KOPT-K1 (cell line): ENCODE measurements around the gene APMAP.

Experiments used
- H3K27ac ChIP-seq: fragments of 200-600 bp; sonication (generic); 2 replicates; pipeline ENCODE4 v1.5.1; 2016; ENCODE audit warnings: antibody characterized with exemption, mild to moderate bottlenecking, low read depth, low read length; ENCODE audit not compliant: poor library complexity, severe bottlenecking
- H3K36me3 ChIP-seq: fragments of 200-600 bp; sonication (generic); 2 replicates; pipeline ENCODE4 v1.5.1; 2017; ENCODE audit warnings: antibody characterized with exemption, mild to moderate bottlenecking, low read length, moderate library complexity; ENCODE audit not compliant: insufficient read depth
- H3K9me3 ChIP-seq: fragments of 200-600 bp; sonication (generic); 2 replicates; pipeline ENCODE4 v1.5.1; 2017; ENCODE audit warnings: antibody characterized with exemption, low read length, mild to moderate bottlenecking; ENCODE audit not compliant: insufficient read depth, poor library complexity, severe bottlenecking

The APMAP gene

DNA sequence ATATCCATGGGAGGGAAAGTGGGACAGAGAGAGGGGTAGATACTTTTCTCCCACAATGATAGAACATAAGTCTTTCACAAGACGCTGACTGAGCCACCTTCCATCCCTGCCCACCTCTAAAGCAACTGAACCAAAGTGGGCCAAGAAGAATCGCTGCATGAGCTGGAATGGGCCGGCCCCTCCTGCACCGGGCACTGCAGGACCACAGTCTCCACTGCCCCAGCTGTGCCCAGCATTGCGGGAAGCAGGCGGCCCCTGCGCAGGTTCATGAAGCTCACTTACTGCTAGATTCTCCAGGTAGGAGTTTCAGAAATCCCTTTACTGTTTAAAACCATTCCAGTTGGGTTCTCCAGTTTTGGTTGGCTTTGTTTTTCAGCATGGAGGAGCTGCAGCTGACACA, 75.5 kb downstream of the APMAP start:
- no peaks in the 10 kb centered on the region for H3K36me3 ChIP-seq
- H3K9me3 ChIP-seq = no peaks in the 10 kb centered on the region
- no peak overlapping the region for H3K27ac ChIP-seq

DNA sequence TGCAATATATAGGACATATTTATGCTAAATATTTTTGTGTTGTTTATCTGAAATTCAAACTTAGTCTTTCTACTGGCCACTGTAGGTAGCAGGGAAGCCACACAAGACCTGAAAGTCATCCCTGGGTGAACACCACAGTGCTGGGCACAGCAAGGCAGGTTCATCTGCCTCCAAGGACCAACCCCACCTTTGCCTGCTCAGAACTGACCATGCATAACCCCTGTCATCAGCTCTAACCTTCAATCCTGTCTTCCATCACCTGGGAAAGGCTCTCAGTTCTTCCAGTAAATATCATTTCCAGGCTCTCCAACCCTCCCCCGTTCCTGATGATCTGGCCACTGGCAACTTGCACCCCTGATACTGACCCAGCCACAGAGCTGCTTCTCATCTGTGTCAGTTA, 76.1 kb downstream of the APMAP start:
- Histone ChIP-seq H3K9me3 (no peaks in the 10 kb centered on the region), H3K27ac (no peak overlapping the region), H3K36me3 (no peaks in the 10 kb centered on the region)

DNA sequence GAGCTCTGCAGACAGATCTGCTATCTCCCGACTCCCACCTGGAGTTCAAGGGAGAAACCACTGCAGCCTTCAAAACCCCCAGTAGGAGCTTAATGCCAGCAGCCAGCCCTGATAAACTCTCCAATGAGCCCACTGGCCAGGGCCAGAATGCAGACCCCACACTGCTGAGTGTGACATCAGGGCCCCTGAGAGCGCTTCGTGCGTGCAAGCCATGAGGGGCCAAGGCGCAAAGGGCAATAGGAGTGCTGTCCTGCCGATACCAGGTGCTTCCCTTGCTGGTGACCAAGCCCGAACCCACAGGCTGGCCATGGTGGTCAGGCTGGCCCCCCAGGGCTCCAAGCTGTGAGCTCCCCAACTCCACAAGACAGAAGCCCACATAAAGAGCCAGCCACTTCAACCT, 76.7 kb downstream of the APMAP start:
- no peaks in the 10 kb centered on the region for H3K36me3 ChIP-seq
- H3K9me3 ChIP-seq = no peaks in the 10 kb centered on the region
- H3K27ac ChIP-seq = no peak overlapping the region

DNA sequence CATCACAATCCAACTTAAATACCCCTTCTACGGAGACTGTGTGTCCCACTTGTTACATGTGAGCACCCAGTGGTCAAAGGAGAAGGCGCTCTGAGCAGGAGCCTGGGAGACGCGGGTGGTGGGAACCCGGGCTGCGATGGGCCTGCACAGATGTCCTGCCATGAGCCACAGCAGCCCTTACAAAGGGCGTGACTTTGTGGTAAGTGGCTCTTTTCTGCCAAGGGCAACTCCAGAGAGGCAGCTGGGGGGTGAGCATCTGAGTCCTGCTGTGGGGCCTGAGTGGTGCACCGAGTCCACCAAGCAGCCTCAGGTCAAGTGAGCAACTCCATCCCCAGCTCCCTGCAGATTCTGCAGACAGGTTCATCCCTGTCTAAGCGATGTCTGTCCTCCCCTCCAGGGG, 77.1 kb downstream of the APMAP start:
- Histone ChIP-seq H3K9me3 (no peaks in the 10 kb centered on the region), H3K27ac (no peak overlapping the region), H3K36me3 (no peaks in the 10 kb centered on the region)

DNA sequence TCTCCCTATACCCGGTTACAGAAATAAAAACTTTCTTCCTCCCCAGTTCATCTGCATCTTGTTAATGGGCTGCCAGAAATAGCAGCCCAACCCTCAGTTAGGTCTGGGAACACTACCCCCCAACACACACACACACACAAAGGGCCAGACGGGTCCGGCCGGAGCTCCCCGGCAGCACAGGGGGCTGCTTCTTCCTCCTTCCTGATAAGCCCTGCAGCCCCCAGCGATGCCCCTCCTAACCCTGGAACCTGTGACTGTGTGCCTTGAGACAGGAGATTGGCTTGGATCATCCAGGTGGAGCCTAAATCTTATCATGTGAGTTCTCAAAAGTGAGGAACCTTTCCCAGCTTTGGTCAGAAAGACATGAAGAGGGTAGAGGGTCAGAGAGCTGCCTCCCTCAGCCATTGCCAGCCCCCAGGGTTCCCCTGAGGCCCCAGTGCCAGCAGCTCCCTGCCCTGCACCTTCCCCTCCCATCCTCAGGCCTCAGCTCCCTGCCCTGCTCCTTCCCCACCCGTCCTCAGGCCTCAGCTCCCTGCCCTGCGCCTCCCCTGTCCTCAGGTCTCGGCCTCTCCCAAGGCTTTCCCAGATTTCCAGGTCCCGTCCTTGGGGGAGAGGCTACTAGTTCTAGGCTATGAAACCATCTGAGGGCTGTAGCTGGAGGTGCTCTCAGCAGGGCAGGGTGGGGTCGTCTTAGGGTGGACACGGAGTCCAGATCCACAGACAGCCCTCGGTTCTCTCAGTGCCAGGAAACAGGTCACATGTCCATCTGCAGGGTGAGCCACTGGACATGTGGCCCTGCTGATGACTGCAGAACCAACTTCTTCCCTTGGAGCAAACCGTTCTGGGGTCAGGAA, 77.9 kb downstream of the APMAP start:
- no peaks in the 10 kb centered on the region for H3K36me3 ChIP-seq
- no peak overlapping the region for H3K27ac ChIP-seq
- H3K9me3 ChIP-seq = no peaks in the 10 kb centered on the region

DNA sequence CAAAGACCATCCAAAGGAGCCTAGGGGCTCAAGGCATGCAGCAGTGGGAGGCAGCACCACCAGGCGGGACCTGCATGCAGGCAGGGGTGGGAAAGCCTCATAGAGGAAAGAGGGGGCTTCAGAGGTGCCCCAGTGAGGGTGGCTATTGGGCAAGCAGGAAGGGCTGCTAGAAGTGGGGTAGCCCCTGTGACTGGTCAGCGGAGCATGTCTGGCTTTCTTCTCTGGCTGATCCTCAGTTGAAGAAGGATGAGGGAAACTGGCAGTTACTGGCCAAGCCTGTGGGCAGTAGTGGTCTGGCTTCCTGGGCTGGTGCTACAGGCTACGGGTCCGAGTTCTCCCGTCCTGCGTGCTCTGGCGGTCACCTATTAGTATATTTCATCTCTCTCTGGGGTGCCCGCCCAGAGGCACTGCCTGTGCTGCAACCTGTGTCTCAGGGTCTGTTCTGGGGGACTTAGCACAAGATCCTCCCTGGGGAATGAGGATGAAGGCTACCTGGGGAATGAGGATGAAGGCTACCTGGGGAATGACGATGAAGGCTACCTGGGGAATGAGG, 79.4 kb downstream of the APMAP start:
- H3K36me3 ChIP-seq = no peaks in the 10 kb centered on the region
- no peaks in the 10 kb centered on the region for H3K9me3 ChIP-seq

More for the DNA sequence above, 79.4 kb downstream of the APMAP start:
- no peak overlapping the region for H3K27ac ChIP-seq
